ENCODE data around the gene ATP7B.

DNA sequence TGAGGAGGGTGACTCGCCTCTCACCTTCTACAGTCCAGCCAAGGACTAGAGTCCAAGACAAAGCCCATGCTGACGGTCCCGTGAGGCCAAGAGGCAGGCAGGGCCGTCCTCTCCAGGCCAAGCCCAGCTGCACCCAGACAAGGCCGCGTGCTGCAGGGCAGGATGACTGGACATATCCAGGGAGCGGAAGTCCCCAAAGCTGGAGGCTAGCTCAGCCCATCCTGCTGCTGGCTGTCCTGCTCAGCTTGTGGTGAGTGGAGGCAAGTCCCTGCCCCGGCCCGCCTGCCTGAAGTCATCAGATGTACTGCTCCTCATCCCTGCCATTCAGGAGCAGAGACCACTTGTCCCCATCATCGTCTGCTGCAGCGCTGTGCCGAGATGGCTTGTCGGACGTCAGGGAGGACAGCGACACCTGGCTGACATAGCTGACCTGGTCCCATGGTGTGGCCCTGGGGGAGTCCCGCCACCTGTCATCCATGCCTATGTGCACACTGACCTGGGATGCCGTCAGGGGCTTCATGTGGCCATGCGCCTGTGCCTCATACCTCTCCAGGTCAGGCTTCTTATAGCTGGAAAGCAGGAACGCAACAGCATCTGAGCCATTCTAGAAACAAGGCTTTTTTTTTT, 76.7 kb downstream of the ATP7B start:
- TF ChIP-seq EP300 (IDR thresholded peaks at IDR 0.05) = no peak
- TF ChIP-seq, protein P1, sequence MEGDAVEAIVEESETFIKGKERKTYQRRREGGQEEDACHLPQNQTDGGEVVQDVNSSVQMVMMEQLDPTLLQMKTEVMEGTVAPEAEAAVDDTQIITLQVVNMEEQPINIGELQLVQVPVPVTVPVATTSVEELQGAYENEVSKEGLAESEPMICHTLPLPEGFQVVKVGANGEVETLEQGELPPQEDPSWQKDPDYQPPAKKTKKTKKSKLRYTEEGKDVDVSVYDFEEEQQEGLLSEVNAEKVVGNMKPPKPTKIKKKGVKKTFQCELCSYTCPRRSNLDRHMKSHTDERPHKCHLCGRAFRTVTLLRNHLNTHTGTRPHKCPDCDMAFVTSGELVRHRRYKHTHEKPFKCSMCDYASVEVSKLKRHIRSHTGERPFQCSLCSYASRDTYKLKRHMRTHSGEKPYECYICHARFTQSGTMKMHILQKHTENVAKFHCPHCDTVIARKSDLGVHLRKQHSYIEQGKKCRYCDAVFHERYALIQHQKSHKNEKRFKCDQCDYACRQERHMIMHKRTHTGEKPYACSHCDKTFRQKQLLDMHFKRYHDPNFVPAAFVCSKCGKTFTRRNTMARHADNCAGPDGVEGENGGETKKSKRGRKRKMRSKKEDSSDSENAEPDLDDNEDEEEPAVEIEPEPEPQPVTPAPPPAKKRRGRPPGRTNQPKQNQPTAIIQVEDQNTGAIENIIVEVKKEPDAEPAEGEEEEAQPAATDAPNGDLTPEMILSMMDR (IDR thresholded peaks at IDR 0.05) = no peak
